GM12878 (cell line): ENCODE measurements around the gene NOP56.

ENCODE experiments used
- CBFB ChIP-seq: IDR thresholded peaks from 2 replicates; pipeline ENCODE4 v1.6.1; 2016; ENCODE audit warnings: antibody characterized with exemption, low read depth
- FOS ChIP-seq: IDR thresholded peaks from 3 replicates; pipeline ENCODE4 v1.6.1; 2011; ENCODE audit warnings: borderline replicate concordance; ENCODE audit not compliant: insufficient read length; ENCODE audit errors: extremely low read depth
- MTA2 ChIP-seq: fragments of 450-650 bp; IDR thresholded peaks from 2 replicates; pipeline ENCODE4 v1.6.1; 2016; ENCODE audit warnings: low read depth, mild to moderate bottlenecking, moderate library complexity
- NFIC ChIP-seq: IDR thresholded peaks from 2 replicates; pipeline ENCODE4 v1.6.1; 2012; ENCODE audit warnings: low read depth, mild to moderate bottlenecking, inconsistent platforms, low read length, moderate library complexity
- POLR2A ChIP-seq: IDR thresholded peaks from 2 replicates; pipeline ENCODE4 v1.6.1; 2011; ENCODE audit warnings: low read depth, mild to moderate bottlenecking, low read length
- POLR2AphosphoS5 ChIP-seq: IDR thresholded peaks from 2 replicates; pipeline ENCODE4 v1.6.1; 2011; ENCODE audit warnings: mild to moderate bottlenecking, low read length, inconsistent platforms
- SMC3 ChIP-seq: IDR thresholded peaks from 2 replicates; pipeline ENCODE4 v1.6.1; 2011; ENCODE audit warnings: low read length, improper control_type of control experiment, borderline replicate concordance
- SP1 ChIP-seq: IDR thresholded peaks from one replicate; pipeline ENCODE4 v1.6.1; 2011; ENCODE audit warnings: low read depth, low read length
- STAT3 ChIP-seq: IDR thresholded peaks from 2 replicates; pipeline ENCODE4 v1.6.1; 2011; ENCODE audit warnings: low read depth, low read length, improper control_type of control experiment
- TAF1 ChIP-seq: IDR thresholded peaks from 2 replicates; pipeline ENCODE4 v1.6.1; 2011; ENCODE audit warnings: mild to moderate bottlenecking, low read depth, low read length, borderline replicate concordance
- TF ChIP-seq, protein P1 (sequence below), 3 experiments: IDR thresholded peaks in 2 of 3; conservative IDR thresholded peaks in 1 of 3; 2 replicates each; pipeline ENCODE4 v1.5.1; 2011; ENCODE audit warnings: low read depth in 3 of 3, low read length in 3 of 3, mild to moderate bottlenecking in 3 of 3, control low read depth in 2 of 3, moderate library complexity in 2 of 3, inconsistent platforms in 1 of 3, mixed read lengths in 1 of 3; ENCODE audit not compliant: control insufficient read depth in 2 of 3, insufficient read depth in 1 of 3; ENCODE audit errors: extremely low read depth in 1 of 3
- TF ChIP-seq, protein P2 (sequence below): fragments of 450-650 bp; IDR thresholded peaks from 2 replicates; pipeline ENCODE4 v1.6.1; 2017; ENCODE audit warnings: mild to moderate bottlenecking, low read depth, inconsistent platforms; ENCODE audit not compliant: poor library complexity, severe bottlenecking
- TF ChIP-seq, protein P3 (sequence below): IDR thresholded peaks from 2 replicates; pipeline ENCODE4 v1.6.1; 2012; ENCODE audit warnings: low read length, inconsistent platforms
- TF ChIP-seq, protein P4 (sequence below): IDR thresholded peaks from 2 replicates; pipeline ENCODE4 v1.6.1; 2011; ENCODE audit warnings: low read depth, mild to moderate bottlenecking, low read length, moderate library complexity, borderline replicate concordance; ENCODE audit errors: extremely low read depth

DNA sequence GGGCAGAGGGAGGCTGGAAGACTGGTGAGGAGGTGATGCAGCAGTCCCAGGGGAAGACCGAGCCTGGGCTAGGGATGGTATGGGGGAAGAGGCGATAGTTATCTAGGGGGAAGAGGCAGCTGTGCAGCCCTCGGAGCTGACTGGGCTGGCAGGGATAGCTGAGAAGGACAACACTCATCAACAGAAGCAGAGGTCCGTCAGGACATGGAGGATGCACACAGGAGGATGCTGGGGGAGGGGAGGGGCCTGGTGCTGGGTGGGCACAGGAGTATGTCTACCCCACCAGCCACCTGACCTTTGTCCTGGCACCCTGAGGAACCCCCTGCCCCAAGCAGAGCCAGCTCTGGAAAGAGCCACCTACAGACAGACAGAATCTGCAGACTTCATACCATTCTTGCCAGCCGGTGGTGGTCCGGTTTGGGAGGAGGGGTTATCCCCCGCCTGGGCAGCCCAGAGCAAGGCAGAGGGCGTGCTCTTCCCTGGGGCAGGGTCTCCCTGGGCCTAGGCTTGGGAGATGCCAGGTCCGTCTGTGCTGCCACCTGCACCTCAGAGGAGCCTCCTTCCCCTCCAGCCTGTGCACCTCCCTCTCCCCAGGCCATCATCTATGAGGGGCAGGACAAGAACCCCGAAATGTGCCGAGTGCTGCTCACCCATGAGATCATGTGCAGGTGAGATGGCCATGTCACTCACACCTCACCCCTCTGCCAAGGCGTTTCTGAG lies 55.1 kb downstream of the NOP56 start:
- TF ChIP-seq, protein P1, sequence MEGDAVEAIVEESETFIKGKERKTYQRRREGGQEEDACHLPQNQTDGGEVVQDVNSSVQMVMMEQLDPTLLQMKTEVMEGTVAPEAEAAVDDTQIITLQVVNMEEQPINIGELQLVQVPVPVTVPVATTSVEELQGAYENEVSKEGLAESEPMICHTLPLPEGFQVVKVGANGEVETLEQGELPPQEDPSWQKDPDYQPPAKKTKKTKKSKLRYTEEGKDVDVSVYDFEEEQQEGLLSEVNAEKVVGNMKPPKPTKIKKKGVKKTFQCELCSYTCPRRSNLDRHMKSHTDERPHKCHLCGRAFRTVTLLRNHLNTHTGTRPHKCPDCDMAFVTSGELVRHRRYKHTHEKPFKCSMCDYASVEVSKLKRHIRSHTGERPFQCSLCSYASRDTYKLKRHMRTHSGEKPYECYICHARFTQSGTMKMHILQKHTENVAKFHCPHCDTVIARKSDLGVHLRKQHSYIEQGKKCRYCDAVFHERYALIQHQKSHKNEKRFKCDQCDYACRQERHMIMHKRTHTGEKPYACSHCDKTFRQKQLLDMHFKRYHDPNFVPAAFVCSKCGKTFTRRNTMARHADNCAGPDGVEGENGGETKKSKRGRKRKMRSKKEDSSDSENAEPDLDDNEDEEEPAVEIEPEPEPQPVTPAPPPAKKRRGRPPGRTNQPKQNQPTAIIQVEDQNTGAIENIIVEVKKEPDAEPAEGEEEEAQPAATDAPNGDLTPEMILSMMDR (IDR thresholded peaks at IDR 0.05 in 2 of 3, conservative IDR thresholded peaks at IDR 0.05 in 1 of 3; ENCODE audit: control insufficient read depth in 2 of 3, extremely low read depth in 1 of 3, insufficient read depth in 1 of 3, low read depth in 3 of 3, low read length in 3 of 3) = no peak
- no peak for TF ChIP-seq POLR2AphosphoS5
- no peak for TF ChIP-seq STAT3
- TF ChIP-seq CBFB = no peak
- TF ChIP-seq POLR2A = no peak
- no peak for TF ChIP-seq TAF1
- TF ChIP-seq FOS = no peak
- TF ChIP-seq MTA2 = no peak
- TF ChIP-seq, protein P2, sequence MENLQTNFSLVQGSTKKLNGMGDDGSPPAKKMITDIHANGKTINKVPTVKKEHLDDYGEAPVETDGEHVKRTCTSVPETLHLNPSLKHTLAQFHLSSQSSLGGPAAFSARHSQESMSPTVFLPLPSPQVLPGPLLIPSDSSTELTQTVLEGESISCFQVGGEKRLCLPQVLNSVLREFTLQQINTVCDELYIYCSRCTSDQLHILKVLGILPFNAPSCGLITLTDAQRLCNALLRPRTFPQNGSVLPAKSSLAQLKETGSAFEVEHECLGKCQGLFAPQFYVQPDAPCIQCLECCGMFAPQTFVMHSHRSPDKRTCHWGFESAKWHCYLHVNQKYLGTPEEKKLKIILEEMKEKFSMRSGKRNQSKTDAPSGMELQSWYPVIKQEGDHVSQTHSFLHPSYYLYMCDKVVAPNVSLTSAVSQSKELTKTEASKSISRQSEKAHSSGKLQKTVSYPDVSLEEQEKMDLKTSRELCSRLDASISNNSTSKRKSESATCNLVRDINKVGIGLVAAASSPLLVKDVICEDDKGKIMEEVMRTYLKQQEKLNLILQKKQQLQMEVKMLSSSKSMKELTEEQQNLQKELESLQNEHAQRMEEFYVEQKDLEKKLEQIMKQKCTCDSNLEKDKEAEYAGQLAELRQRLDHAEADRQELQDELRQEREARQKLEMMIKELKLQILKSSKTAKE = no peak
- TF ChIP-seq, protein P3, sequence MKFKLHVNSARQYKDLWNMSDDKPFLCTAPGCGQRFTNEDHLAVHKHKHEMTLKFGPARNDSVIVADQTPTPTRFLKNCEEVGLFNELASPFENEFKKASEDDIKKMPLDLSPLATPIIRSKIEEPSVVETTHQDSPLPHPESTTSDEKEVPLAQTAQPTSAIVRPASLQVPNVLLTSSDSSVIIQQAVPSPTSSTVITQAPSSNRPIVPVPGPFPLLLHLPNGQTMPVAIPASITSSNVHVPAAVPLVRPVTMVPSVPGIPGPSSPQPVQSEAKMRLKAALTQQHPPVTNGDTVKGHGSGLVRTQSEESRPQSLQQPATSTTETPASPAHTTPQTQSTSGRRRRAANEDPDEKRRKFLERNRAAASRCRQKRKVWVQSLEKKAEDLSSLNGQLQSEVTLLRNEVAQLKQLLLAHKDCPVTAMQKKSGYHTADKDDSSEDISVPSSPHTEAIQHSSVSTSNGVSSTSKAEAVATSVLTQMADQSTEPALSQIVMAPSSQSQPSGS = no peak
- no peak for TF ChIP-seq SMC3
- TF ChIP-seq, protein P4, sequence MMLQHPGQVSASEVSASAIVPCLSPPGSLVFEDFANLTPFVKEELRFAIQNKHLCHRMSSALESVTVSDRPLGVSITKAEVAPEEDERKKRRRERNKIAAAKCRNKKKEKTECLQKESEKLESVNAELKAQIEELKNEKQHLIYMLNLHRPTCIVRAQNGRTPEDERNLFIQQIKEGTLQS = no peak
- TF ChIP-seq NFIC = no peak
- TF ChIP-seq SP1 = no peak
